ENCODE results near the gene PTPRK. TPM values are rescaled to one million over a fixed set of nuclear protein-coding genes. Genes with fewer than 3 reads are reported as not detected.

PTPRK gene
- total RNA-seq, 1 experiment from 2014 or later = 46.5 TPM

- no peak for DNase-seq (ENCODE audit: low read depth)
Observed at GRCh38 chr6:128290221-128290620, 230.2 kb downstream of the PTPRK start.

GRCh38 chr6:128284128-128284527 lies 236.3 kb downstream of the PTPRK start:
- no peak for DNase-seq (ENCODE audit: low read depth)

- DNase-seq (ENCODE audit: low read depth) = no peak
Observed at GRCh38 chr6:128282961-128283360, 237.4 kb downstream of the PTPRK start.

GRCh38 chr6:128280960-128281359 lies 239.4 kb downstream of the PTPRK start:
- no peak for DNase-seq (ENCODE audit: low read depth)

- DNase-seq (ENCODE audit: low read depth) = no peak
Observed at GRCh38 chr6:128280066-128280465, 240.3 kb downstream of the PTPRK start.

- DNase-seq (ENCODE audit: low read depth) = no peak
Observed at GRCh38 chr6:128278836-128279235, 241.6 kb downstream of the PTPRK start.

GRCh38 chr6:128277379-128277778 lies 243.0 kb downstream of the PTPRK start:
- no peak for DNase-seq (ENCODE audit: low read depth)

GRCh38 chr6:128276311-128276710 lies 244.1 kb downstream of the PTPRK start:
- DNase-seq (ENCODE audit: low read depth) = no peak

GRCh38 chr6:128275681-128276080 lies 244.7 kb downstream of the PTPRK start:
- DNase-seq (ENCODE audit: low read depth) = no peak

GRCh38 chr6:128275030-128275429 lies 245.4 kb downstream of the PTPRK start:
- peak; percentile 19 for DNase-seq (ENCODE audit: low read depth)

GRCh38 chr6:128271527-128271926 lies 248.9 kb downstream of the PTPRK start:
- no peak for DNase-seq (ENCODE audit: low read depth)

GRCh38 chr6:128271011-128271410 lies 249.4 kb downstream of the PTPRK start:
- no peak for DNase-seq (ENCODE audit: low read depth)

GRCh38 chr6:128266946-128267345 lies 253.5 kb downstream of the PTPRK start:
- DNase-seq (ENCODE audit: low read depth) = no peak

- DNase-seq (ENCODE audit: low read depth) = no peak
Observed at GRCh38 chr6:128265706-128266105, 254.7 kb downstream of the PTPRK start.

- no peak for DNase-seq (ENCODE audit: low read depth)
Observed at GRCh38 chr6:128259730-128260685, 260.4 kb downstream of the PTPRK start.

GRCh38 chr6:128259029-128259724 lies 261.2 kb downstream of the PTPRK start:
- DNase-seq (ENCODE audit: low read depth) = no peak

- DNase-seq (ENCODE audit: low read depth) = no peak
Observed at GRCh38 chr6:128256095-128256494, 264.3 kb downstream of the PTPRK start.

- DNase-seq (ENCODE audit: low read depth) = no peak
Observed at GRCh38 chr6:128252341-128253176, 267.8 kb downstream of the PTPRK start.

- no peak for DNase-seq (ENCODE audit: low read depth)
Observed at GRCh38 chr6:128251445-128252340, 268.7 kb downstream of the PTPRK start.

- DNase-seq (ENCODE audit: low read depth) = no peak
Observed at GRCh38 chr6:128250370-128251070, 269.9 kb downstream of the PTPRK start.
